NCI-H1105 (cell line): Measurements from ENCODE around the gene PHLDA1.
"Not testable (repeated sequence)": the region's sequence is repeated elsewhere in the genome, so short reads cannot be mapped to it uniquely, and the experiment has no call there.

Experiments
- DNase-seq: peaks from one replicate; lab custom pipeline; 2025; lab: John Stamatoyannopoulos, UW

The PHLDA1 gene

GRCh38 chr12:75985566-75985965 lies 46.0 kb downstream of the PHLDA1 start:
- DNase-seq = no peak

- no peak for DNase-seq
These were observed 46.9 kb downstream of the PHLDA1 start for GRCh38 chr12:75984577-75985182.

GRCh38 chr12:75983851-75984250 lies 47.7 kb downstream of the PHLDA1 start:
- DNase-seq = not testable (repeated sequence)

- no peak for DNase-seq
These were observed 48.5 kb downstream of the PHLDA1 start for GRCh38 chr12:75982979-75983660.

GRCh38 chr12:75982169-75982564 lies 49.4 kb downstream of the PHLDA1 start:
- no peak for DNase-seq

GRCh38 chr12:75981247-75982168 lies 50.1 kb downstream of the PHLDA1 start:
- no peak for DNase-seq

GRCh38 chr12:75979181-75979580 lies 52.4 kb downstream of the PHLDA1 start:
- DNase-seq = no peak

GRCh38 chr12:75978677-75979076 lies 52.9 kb downstream of the PHLDA1 start:
- no peak for DNase-seq

GRCh38 chr12:75977952-75978671 lies 53.5 kb downstream of the PHLDA1 start:
- DNase-seq = no peak

- DNase-seq = no peak
These were observed 54.0 kb downstream of the PHLDA1 start for GRCh38 chr12:75977590-75977951.

GRCh38 chr12:75976913-75977312 lies 54.7 kb downstream of the PHLDA1 start:
- no peak for DNase-seq

- no peak for DNase-seq
These were observed 55.5 kb downstream of the PHLDA1 start for GRCh38 chr12:75976113-75976512.

GRCh38 chr12:75975702-75976101 lies 55.9 kb downstream of the PHLDA1 start:
- DNase-seq = peak; percentile 48
